Liver (tissue), 3 donors: ENCODE measurements around the gene YTHDC1.

Source experiments
- ATF3 ChIP-seq: IDR thresholded peaks from 2 replicates; pipeline ENCODE4 v1.6.1; 2016; ENCODE audit warnings: antibody characterized with exemption
- CTCF ChIP-seq: fragments of 150-350 bp; IDR thresholded peaks from 2 replicates; pipeline ENCODE4 v1.5.1; 2017; ENCODE audit warnings: improper control_type of control experiment, low read depth, low read length; ENCODE audit not compliant: missing input control
- EGR1 ChIP-seq, 2 donors: IDR thresholded peaks; 2 replicates each; pipeline ENCODE4 v1.6.1; 2016 to 2018; ENCODE audit warnings: antibody characterized with exemption in 2 of 2, low read depth in 2 of 2
- FOXA1 ChIP-seq: IDR thresholded peaks from 2 replicates; pipeline ENCODE4 v1.6.1; 2016; ENCODE audit warnings: antibody characterized with exemption
- JUND ChIP-seq, 2 donors: IDR thresholded peaks; 2 replicates each; pipeline ENCODE4 v1.6.1; 2016; ENCODE audit warnings: antibody characterized with exemption in 2 of 2
- NR2F2 ChIP-seq: IDR thresholded peaks from 2 replicates; pipeline ENCODE4 v1.6.1; 2016; ENCODE audit warnings: antibody characterized with exemption
- RAD21 ChIP-seq, 2 donors: IDR thresholded peaks; 2 replicates each; pipeline ENCODE4 v1.6.1; 2016; ENCODE audit warnings: antibody characterized with exemption in 2 of 2, mild to moderate bottlenecking in 2 of 2
- REST ChIP-seq: IDR thresholded peaks from 2 replicates; pipeline ENCODE4 v1.6.1; 2016; ENCODE audit warnings: antibody characterized with exemption, mild to moderate bottlenecking
- RXRA ChIP-seq, 2 donors: IDR thresholded peaks; 2 replicates each; pipeline ENCODE4 v1.6.1; 2017 to 2018; ENCODE audit warnings: antibody characterized with exemption in 2 of 2, mild to moderate bottlenecking in 1 of 2
- SP1 ChIP-seq: IDR thresholded peaks from 2 replicates; pipeline ENCODE4 v1.6.1; 2018; ENCODE audit warnings: antibody characterized with exemption, mild to moderate bottlenecking
- TAF1 ChIP-seq: conservative IDR thresholded peaks from 2 replicates; pipeline ENCODE4 v1.6.1; 2016; ENCODE audit warnings: antibody characterized with exemption, mild to moderate bottlenecking
- YY1 ChIP-seq: IDR thresholded peaks from 2 replicates; pipeline ENCODE4 v1.6.1; 2016; ENCODE audit warnings: antibody characterized with exemption, mild to moderate bottlenecking
- ZBTB33 ChIP-seq: IDR thresholded peaks from 2 replicates; pipeline ENCODE4 v1.6.1; 2016; ENCODE audit warnings: antibody characterized with exemption
- TF ChIP-seq, protein P1 (sequence below): IDR thresholded peaks from 2 replicates; pipeline ENCODE4 v1.6.1; 2016; ENCODE audit warnings: antibody characterized with exemption
- donor health status: healthy.
- donor health status: healthy.

DNA sequence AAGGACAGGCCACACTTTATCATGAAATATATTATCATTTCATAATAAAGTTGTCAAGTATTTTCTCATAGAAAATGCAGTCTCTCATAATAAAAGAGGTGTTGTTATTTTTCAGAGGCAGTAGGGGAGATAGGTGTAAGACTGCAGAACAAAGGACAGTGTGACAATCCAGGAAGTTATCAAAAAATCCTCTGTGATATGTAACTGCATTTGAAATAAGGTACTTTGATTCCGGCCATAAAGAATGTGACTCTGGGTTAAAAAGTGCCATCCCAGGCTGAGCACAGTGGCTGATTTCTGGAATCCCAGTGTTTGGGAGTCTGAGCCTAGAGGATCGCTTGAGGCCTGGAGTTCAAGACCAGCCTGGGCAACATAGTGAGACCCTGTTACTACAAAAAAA lies 66.8 kb downstream of the YTHDC1 start:
- TF ChIP-seq SP1 = no peak
- TF ChIP-seq CTCF = no peak
- no peak for TF ChIP-seq ATF3
- no peak for TF ChIP-seq NR2F2
- TF ChIP-seq YY1 = no peak
- no peak for TF ChIP-seq REST
- TF ChIP-seq RAD21 (IDR thresholded peaks at IDR 0.05) = no peak
- TF ChIP-seq FOXA1 = no peak
- TF ChIP-seq, protein P1, sequence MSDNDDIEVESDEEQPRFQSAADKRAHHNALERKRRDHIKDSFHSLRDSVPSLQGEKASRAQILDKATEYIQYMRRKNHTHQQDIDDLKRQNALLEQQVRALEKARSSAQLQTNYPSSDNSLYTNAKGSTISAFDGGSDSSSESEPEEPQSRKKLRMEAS = no peak
- TF ChIP-seq ZBTB33 = no peak
- no peak for TF ChIP-seq JUND (IDR thresholded peaks at IDR 0.05)
- no peak for TF ChIP-seq RXRA (IDR thresholded peaks at IDR 0.05)
- no peak for TF ChIP-seq EGR1 (IDR thresholded peaks at IDR 0.05; ENCODE audit: low read depth in 2 of 2)
- TF ChIP-seq TAF1 = no peak
